Measurements from ENCODE around the gene HSPA1A. TPM values are rescaled to one million over a fixed set of nuclear protein-coding genes. Genes with fewer than 3 reads are reported as not detected.

Gene HSPA1A
- total RNA-seq (ENCODE audit: low replicate concordance) = 52.8 and 76.9 TPM in 2 replicates

DNA sequence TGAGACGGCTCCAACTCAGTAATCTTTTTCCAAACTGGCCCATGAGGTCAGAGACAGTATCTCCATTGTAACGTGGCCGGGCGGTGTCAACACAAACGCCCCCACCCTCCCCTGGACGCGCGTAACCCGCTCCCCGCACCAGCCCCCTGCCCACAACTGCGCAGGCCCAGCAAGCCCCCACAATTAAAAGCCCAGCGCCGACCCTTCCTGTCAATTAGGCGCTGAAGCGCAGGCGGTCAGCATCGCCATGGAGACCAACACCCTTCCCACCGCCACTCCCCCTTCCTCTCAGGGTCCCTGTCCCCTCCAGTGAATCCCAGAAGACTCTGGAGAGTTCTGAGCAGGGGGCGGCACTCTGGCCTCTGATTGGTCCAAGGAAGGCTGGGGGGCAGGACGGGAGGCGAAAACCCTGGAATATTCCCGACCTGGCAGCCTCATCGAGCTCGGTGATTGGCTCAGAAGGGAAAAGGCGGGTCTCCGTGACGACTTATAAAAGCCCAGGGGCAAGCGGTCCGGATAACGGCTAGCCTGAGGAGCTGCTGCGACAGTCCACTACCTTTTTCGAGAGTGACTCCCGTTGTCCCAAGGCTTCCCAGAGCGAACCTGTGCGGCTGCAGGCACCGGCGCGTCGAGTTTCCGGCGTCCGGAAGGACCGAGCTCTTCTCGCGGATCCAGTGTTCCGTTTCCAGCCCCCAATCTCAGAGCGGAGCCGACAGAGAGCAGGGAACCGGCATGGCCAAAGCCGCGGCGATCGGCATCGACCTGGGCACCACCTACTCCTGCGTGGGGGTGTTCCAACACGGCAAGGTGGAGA lies at the start of gene HSPA1A, which contains the start of gene HSPA1L:
TSS of gene HSPA1A (plus strand) at position 519 of the 814 bp plus-strand sequence. CDS start at position 733, 214 bp downstream.
TSS of gene HSPA1L (minus strand) at position 259 of the 814 bp plus-strand sequence. CDS start 3,311 bp downstream, outside the sequence.
- TF ChIP-seq, protein P1, sequence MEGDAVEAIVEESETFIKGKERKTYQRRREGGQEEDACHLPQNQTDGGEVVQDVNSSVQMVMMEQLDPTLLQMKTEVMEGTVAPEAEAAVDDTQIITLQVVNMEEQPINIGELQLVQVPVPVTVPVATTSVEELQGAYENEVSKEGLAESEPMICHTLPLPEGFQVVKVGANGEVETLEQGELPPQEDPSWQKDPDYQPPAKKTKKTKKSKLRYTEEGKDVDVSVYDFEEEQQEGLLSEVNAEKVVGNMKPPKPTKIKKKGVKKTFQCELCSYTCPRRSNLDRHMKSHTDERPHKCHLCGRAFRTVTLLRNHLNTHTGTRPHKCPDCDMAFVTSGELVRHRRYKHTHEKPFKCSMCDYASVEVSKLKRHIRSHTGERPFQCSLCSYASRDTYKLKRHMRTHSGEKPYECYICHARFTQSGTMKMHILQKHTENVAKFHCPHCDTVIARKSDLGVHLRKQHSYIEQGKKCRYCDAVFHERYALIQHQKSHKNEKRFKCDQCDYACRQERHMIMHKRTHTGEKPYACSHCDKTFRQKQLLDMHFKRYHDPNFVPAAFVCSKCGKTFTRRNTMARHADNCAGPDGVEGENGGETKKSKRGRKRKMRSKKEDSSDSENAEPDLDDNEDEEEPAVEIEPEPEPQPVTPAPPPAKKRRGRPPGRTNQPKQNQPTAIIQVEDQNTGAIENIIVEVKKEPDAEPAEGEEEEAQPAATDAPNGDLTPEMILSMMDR (IDR thresholded peaks at IDR 0.05; ENCODE audit: insufficient read depth, low read length) = no peak
- DNase-seq (ENCODE audit: low read depth) = peak; percentile 96
- peak within 1 kb of the TSS; percentile 85 for H3K4me3 ChIP-seq (ENCODE audit: low read depth, low read length)

DNA sequence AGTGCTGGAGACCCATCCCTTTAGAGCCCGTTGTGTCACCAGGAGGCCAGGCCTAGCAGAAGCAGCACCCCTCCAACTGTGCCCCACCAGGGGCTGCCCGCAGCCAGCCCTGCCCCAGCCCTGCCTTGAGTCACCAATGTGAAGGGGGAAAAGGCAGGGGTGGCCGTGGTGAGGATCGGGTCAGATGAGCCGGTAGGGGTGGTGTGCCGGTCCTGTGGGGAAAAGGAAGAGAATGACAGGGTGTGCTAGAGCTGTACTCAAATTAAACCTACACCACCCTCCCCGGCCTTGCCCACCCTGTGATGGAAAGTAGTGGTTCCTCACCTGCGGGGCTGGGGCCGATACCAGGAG lies 49.8 kb upstream of the HSPA1A start:
- TF ChIP-seq, protein P1 (IDR thresholded peaks at IDR 0.05; ENCODE audit: insufficient read depth, low read length) = no peak
- DNase-seq (ENCODE audit: low read depth) = no peak

DNA sequence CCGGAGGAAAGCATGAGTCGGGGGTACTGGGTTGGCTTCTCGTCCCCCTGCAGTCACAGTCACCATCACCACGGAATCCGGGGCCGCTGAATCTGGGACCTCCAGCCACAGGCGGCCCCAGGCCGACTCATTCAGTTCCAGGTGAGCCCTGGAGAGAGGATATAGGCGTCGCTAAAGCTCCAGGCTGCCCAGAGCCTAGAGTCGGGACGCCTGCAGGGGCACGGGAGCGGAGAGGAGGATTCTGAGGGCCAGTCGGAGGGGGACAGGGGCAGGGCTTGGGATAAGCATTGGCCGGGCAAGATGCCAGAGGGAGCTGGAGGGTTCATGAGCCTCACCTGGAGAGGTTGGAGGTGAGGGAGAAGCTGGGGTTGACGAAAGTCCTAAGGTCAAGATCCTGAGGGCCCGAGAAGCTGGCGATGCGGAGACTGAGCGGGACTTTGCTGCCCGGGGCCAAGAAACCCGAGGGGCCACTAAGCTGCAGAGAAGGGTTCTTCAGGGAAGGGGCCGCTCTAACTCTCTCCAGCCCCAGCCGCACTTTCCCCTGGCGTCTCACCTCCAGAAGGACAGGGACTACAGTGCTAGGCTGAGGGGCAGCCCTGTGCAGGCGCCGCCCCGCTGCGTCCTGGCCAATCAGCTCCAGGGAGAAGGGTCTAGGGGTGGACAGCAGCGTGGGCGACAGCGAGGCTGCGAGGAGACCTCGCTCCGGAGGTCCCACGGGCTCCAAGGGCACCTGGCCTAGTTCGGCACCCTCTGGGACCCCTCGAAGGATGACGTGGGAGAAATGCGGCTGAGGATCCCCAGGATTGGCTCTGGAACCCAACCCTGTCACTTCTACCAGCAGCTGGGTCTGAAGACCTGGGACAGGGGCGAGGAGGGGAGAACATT lies 49.2 kb upstream of the HSPA1A start:
- TF ChIP-seq, protein P1 (IDR thresholded peaks at IDR 0.05; ENCODE audit: insufficient read depth, low read length) = no peak
- no peak for DNase-seq (ENCODE audit: low read depth)
- H3K4me3 ChIP-seq (ENCODE audit: low read depth, low read length) = peak overlapping the region; percentile 41

More for the DNA sequence above, 49.8 kb upstream of the HSPA1A start:
- no peak overlapping the region for H3K4me3 ChIP-seq (ENCODE audit: low read depth, low read length)

DNA sequence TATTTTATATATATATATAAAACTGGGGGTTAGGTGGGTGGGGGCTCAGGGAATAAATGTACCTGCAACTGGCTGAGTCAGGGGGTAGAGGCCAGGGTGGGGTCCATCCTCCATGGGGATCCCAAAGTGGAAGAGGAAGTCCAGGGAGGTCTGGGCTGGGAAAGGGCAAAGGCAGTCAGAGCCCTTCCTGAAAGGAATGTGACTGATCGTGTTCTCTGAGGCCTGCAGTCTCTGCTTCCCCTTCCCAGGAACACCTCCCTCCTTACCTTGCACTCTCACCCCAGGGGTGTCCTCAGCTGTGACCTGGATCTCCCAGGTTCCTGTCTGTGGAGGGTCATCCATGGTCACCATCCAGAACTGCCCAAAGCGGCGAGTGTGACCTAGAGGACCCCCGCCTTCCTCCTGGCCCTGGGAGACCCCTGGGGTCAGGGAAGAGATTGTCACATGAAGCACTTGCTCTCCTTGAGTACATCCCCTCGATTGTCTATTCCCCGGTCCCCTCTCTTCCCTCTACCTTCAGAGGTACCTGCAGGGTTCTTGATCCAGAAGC lies 48.2 kb upstream of the HSPA1A start:
- DNase-seq (ENCODE audit: low read depth) = no peak

DNA sequence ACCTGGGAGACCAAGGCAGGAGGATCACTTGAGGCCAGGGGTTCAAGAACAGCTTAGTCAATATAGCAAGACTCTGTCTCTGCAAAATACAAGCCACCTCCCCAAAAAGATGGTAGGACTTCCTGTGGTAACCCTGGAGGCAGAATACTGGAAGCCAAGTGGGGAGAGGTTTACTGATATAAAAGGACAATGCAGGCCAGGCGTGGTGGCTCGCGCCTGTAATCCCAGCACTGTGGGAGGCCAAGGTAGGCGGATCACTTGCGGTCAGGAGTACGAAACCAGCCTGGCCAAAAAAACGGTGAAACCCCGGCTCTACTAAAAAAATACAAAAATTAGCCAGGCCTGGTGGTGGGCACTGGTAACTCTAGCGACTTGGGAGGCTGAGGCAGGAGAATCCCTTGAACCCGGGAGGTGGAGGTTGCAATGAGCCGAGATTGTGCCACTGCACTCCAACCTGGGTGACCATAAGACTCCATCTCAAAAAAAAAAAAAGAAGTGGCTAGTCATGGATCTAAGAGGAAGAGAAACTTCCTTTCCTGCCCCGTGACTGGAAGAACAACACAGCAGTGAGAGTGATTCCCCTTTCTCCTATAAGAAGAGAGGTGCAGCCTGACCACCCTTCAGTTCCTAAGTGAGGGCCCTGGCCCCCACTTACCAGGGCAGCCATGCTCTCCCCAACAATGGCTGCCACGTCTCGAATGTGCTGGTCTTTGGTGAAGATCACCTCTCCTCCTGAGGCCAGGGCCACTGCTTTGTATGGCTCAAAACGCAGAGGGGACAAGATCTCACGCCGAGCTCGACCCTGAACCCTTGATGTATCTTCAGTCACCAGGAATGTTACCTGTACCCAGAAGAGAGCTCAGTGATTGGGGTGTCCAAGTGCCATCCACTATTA lies 46.7 kb upstream of the HSPA1A start:
- no peak for DNase-seq (ENCODE audit: low read depth)
- TF ChIP-seq, protein P1 (IDR thresholded peaks at IDR 0.05; ENCODE audit: insufficient read depth, low read length) = no peak
- H3K4me3 ChIP-seq (ENCODE audit: low read depth, low read length) = no peak overlapping the region

More for the DNA sequence above, 48.2 kb upstream of the HSPA1A start:
- no peak overlapping the region for H3K4me3 ChIP-seq (ENCODE audit: low read depth, low read length)
- TF ChIP-seq, protein P1 (IDR thresholded peaks at IDR 0.05; ENCODE audit: insufficient read depth, low read length) = no peak
